GM21367 (cell line): ENCODE results near the gene ALDH6A1.
"Not testable (repeated sequence)": the region's sequence is repeated elsewhere in the genome, so short reads cannot be mapped to it uniquely, and the experiment has no call there.

ENCODE experiments used
- ATAC-seq: cut with Tn5 transposase; IDR thresholded peaks from one replicate; pipeline ENCODE4 v1.9.1; 2021; ENCODE audit not compliant: unreplicated experiment

Gene ALDH6A1

DNA sequence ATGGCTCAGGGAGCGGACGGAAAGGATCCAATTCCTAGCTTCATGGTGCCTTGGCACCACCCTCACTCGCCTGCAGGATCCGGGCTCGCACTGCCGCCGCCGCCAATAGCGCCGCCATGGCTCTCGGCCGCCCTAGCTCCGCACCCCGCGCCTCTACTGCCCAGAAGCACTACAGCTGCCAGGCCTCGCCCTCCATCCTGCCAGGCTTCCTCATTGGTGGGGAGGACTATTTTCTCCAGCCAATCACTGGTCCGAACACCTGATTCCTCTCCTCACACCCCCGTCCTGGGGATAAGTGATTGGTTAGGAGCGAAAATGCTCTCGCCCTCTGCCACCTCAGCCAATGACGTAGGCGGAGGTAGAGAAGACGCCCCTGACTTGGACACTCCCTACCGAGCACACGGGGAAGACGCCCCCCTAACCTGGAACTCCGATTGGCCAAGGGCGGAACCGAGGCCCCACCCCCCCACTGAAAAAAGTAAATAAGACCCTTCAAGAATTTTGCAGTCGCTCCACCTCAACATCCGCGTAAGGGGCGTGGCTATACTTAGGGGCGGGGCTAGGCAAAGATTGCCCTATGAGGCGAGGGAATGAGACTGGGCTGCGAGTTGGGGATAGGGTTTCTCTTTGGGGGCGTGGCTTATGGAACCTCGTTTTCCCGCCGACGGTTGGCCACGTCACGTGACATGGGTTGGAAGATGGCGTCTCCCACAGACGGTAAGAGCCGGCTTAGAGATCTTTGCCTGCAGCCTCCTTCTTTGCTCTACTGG is at the start of gene ALDH6A1, which contains the start of gene LIN52:
Gene ALDH6A1, minus strand, starts transcription at position 177 of the 770 bp plus-strand sequence. Its CDS starts 59 bp downstream, at position 118.
Gene LIN52, plus strand, starts transcription at position 680 of the 770 bp plus-strand sequence. Its CDS starts 19 bp downstream, at position 699.
- ATAC-seq = peak; percentile 88

DNA sequence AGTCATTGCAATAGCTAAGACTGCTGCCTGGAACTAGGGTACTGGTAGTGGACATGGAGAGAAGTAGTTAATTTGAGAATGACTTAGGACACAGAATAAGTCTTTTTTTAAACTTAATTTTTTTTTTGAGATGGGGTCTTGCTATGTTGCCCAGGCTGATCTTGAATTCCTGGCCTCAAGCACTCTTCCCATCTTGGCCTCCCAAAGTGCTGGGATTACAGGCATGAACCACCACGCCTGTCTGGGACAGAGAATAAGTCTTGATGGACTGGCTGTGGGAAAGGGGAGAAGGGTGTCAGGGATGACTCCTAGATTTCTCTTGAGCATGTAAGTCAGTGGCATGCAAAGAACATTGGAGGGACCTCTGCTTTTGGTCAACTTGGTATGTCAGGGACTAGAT is 43.4 kb upstream of the ALDH6A1 start:
- no peak for ATAC-seq

DNA sequence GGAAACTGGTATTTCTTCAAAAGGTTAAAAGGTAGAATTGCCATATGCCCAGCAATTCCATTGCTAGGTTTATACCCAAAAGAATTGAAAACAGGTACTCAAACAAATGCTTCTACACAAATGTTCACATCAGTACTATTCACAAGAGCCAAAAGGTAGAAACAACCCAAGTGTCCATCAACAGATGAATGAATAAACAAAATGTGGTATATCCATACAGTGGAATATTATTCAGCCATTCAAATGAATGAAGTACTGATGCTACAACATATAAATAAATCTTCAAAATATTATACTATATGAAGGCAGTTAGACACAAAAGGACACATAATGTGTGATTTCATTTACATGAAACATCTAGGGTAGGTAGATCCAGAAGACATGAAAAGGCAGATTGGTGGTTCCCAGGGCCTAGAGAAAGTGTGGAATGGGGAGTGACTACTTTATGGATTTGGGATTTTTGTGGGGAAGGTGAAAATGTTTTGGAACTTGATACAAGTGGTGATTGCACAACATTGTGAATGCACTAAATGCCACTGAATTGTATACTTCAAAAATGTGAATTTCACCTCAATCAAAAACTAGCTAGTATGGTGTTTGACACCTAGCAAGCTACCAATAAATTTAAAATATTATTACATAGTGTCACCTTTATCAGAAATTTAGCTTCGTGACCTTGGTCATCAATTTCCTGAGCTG is 42.2 kb upstream of the ALDH6A1 start:
- ATAC-seq = no peak

DNA sequence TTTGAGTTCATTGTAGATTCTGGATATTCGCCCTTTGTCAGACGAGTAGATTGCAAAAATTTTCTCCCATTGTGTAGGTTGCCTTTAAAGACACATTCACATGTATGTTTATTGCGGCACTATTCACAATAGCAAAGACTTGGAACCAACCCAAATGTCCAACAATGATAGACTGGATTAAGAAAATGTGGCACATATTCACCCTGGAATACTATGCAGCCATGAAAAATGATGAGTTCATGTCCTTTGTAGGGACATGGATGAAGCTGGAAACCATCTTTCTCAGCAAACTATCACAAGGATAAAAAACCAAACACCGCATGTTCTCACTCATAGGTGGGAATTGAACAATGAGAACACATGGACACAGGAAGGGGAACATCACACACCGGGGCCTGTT is 41.2 kb upstream of the ALDH6A1 start:
- not testable (repeated sequence) for ATAC-seq

DNA sequence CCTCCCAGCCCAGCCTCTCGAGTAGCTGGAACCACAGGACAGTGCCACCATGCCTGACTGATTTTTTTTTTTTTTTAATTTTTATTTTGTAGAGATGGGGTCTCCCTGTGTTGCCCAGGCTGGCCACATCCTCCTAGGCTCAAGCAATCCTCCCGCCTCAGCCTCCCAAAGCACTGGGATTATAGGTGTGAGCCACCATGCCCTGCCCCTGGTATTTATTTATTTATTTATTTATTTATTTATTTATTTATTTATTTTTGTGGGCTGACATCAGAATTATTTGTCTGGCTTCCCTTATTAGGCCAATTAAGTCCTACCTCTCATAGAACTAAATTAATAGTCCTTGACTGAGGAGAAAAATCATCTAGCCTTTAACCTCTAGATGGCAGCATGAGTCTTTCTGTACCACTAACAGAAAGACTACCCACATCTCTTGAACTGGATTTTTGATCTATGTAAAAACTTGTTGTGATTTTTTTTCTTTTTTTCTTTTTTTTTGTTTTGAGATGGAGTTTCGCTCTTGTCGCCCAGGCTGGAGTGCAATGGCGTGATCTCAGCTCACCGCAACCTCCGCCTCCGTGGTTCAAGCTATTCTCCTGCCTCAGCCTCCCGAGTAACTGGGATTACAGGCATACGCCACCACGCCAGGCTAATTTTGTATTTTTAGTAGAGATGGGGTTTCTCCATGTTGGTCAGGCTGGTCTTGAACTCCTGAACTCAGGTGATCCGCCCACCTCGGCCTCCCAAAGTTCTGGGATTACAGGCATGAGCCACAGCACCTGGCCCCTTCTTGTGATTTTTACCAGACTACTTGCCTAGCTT is 27.4 kb upstream of the ALDH6A1 start:
- ATAC-seq = not testable (repeated sequence)

DNA sequence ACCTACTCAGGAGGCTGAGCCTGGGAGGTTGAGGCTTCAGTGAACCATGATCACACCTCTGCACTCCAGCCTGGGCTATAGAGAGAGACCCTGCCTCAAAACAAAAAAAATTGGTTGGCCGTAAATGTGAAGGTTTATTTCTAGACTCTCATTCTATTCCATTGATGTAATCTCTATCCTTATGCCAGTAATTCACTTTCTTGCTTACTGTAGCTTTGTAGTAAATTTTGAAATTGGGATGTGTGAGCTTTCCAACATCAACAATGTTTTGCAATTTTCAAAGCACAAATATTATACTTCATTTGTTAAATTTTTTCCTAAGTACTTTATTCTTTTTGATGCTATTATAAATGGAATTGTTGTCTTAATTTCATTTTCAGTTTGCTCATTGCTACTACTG is 25.1 kb upstream of the ALDH6A1 start:
- ATAC-seq = no peak

DNA sequence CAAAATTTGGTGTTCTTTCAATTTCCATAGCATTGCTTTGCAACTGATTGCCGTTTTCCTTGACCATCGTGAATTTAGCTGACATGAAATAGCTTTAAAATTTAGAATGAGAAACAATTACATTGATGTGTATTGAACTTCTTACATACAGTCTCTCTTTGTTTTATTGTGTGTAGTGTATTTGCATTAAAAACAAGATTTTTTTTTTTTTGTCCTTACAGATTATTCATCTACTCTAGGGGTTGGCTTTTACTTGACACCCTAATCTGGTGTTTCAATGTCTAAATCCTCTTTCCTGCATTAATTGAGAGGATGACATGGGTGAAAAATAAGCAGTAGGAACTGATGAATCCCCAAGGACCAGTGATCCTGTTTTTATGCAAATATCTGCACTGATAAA is 21.1 kb upstream of the ALDH6A1 start:
- no peak for ATAC-seq

DNA sequence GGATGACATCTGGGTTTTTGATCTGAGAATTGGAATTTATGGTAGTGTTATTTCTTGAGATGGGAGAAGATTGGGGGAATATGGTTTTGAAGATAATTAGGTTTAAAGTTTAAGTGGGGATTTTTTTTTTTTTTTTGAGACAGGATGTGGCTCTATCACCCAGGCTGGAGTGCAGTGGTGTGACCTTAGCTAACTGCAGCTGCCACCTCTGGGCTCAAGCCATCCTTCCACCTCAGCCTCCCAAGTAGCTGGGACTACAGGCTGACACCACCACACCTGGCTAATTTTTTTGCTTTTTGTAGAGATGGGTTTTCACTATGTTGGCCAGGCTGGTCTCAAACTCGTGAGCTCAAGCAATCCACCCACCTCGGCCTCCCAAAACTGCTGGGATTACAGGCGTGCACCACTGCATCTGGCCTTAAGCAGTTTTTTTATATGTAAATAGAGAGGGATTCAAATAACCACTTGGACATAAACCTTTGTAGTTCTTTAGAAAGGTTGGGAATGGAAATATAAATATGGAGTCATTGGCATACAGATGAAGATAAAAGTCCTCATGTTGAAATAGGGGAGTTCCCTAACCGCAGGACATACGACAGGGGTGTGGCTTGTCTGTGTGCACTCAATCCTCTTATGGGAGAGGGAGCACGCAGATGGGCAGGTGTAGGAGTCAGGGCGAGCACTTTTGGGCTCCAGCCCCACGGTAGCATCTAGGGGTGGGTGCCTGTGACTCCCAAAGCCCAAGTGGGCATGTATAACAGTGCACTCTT is 5.2 kb upstream of the ALDH6A1 start:
- ATAC-seq = no peak

DNA sequence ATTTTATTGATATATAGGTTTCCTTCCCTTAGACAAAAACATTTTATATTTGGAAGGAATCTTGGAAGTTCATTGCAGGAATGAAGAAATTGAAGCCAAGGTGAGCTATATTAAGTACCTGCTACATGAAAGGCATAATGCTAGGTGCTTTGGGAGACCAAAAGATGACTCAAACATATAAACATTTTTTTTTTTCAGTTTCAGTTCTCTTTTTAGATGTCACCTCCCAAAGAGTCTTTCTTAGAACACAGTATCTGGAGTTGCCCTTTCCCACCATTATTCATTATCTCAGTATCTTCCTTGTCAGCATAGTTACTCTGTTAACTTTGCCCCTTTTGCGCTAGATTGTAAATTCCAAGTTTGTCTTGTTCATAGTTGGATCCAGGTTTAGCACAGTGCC is 1.6 kb upstream of the ALDH6A1 start:
- ATAC-seq = no peak

DNA sequence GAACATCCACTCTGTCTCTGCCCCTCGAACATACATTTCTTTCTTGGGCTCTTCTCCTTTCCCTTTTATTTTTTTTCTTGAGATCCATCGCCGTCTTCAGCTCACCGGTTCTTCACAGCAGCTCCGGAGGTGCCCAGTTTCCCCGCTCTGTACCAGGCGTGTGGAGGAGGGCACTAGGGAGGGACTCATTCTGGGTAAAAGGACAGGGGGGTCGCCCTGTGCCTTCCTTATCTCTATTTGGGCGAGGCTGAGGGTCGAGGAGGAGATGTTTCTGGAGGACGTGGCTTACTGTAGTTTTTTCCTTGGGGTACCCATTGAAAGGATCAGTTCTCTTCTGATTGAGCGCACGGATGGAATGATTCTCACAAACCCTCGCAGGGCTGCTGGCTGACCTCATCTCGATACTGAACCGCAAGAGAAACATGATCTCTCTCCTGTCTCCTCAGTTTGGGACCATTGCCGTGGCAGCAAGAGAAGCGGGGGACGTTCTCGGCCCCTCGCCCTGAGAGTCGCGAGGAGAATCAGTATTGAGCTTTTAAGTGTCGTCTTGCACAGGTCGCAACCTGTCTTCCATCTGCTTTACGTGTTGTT is 889 bp upstream of the ALDH6A1 start:
- ATAC-seq = no peak

DNA sequence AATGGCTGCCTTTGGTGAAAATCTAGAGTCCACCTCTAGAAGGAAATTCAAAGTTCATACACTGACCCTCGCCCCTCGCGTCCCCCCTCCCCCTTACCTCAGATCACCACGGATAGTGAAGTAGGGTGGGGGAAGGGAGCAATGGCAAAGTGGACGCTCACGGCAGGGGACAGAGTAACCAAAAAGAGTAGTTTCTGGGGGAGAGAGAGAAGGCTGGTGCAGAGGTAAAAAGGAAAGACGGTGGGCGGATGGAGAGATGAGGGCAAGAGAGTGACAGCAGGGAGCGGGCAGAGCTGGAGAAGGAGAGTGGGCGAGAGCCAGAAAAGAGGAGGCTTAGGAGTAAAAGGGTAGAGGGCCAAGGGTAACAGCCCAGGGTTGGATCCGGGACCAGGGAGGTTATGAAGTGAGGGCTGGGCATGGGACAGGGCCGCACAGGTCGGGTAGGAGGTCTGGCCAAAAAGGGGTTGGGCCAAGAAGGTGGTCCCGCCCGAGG is 423 bp downstream of the ALDH6A1 start:
- no peak for ATAC-seq

DNA sequence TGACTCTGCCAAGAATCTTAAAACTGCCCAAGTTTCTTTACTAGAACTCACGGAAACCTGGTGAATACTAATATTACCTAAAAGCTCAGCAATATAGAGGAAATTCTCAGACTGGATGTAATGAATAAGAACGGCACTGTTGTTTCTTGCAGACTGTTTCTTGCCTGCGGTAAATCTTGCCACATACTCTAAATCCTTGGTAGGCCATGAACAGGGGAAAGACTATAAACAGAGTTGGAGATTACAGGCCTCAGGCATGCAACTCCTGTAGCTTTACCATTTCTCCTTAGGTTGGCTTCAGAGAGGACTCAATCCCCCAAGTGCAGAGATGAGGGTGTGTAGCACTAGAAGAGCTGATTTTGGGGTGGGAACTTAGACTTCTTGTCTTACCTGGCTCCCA is 1.1 kb downstream of the ALDH6A1 start:
- ATAC-seq = no peak

DNA sequence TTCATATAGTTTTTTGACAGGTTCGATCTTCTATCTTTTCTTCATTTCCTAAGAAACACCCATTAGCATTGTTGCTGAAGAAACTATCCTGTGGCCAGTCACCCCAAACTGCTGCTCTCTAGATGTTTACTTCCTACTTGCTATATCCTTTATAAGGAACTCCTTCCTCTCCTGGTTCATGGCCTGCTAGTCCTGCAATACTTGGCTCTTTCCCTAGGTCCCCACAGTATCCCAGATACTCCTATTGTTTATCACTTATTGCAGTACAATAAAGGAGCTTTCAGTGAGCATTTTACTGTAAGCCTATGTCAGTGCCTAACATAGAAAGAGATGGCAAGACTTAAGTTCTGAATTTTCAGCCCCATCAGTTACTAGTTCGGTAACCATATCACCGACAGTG is 2.8 kb downstream of the ALDH6A1 start:
- ATAC-seq = no peak

DNA sequence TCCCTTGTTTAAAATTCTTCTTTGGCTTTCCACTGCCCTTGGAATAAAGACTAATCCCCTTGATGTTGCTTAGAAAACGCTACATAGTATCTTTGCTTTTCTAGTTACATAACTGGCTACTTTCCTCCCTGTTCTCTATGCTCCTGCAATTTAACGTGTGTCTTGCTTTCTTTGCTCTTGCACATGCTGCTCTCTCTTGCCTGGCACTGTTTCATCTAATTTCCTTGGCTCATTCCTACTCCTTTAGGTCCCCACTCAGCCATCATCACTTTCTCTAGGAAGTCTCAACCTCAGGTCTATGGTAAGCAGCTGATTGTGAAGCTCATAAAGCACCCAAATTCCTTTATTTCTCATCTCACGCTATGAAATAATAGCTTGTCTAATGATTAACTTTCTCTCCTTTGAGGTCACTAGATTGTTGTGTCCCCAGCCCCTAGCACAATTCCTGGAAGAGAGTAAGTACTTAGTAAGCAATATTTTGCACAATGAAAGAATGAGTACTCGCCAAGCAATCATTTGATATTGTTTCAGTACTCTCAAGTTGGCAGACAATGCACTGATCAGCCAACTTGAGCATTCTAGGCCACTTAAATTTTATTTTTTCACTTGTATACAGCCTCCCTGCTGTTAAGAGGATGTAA is 3.3 kb downstream of the ALDH6A1 start:
- ATAC-seq = no peak

DNA sequence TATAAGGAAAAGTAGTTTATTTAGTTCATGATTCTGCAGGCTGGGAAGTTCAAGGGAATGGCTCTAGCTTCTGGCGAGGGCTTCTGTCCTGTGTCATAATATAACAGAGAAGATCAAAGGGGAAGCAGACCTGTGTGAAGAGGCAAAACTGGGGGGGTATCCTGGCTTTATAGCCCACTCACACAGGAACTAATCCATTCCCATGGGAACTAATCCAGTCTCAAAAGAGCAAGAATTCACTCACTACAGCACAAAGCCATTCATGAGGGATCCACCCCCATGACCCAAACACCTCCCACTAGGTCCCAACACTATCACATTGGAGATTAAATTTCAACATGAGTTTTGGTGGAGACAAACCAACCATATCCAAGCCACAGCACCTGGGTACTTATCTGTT is 6.9 kb downstream of the ALDH6A1 start:
- ATAC-seq = no peak

DNA sequence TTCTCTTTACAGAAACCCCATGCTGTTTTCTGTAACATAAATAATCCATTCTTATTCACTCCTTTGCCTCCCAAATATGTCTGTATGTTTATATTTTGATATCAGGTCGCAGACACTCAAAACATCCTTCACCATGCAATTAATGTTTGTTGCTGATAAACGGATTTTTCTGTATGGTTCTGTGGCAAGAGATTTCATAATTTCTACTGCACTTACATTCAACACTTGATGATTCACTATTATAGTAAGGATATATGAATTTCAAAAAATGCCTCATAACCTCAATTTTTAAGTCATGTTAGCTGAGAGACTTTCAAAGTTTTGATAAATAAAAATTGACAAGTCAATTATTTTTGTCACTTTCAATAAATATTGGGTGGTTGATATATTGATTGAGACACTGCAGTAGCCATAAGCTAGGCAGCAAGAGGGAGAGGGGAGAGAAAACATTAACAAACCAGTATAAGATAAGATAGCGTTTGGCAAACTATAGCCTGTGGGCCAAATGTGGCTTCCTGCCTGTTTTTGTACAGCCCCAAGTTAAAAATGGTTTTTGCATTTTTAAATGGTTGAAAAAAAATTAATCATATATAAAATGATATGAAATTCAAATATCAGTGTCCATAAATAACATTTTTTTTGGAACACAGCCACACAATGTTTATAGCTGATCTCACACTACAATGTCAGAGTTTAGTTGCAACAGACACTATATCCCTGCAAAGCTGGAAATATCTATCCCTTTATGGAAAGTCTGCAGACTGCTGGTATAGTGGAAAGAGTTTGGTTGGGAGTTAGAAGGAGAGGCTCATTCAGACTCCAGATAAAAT is 18.3 kb downstream of the ALDH6A1 start:
- ATAC-seq = no peak

DNA sequence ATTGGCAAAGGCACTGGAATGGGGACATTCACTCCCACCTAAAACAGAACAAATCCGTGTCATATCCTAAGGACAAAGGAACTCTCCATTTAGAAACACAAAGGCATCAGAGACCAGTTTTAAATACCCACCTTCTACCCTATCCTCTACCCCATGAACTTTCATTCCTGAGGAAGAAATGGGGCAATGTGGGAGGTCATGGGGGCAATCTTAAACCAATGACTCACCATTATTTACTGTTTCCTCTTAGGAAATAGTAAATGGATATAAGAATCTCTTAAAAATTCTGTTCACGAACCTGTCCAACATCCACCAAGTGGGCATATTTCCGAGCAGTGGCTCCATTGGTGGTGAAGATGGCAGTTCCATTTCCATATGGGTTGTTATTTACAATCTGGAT is 19.4 kb downstream of the ALDH6A1 start:
- ATAC-seq = no peak

DNA sequence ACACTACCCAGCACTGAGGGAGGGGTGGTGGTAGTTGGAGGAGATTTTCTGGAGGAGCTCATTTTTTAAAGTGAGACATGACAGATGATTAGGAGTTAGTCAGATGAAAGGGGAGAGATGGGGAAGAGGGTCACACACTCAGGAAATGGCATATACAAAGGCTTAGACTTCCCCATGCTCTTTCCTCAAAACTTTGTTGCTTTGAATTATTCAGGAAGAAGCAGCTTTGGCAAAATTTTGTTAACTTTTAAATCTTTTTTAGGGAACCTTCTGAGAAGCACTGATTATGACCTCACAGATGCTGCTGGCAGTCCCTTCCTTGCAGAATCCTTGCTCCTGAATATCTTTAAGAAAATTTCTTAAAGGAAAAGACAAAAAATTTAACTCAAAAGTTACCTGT is 19.8 kb downstream of the ALDH6A1 start:
- no peak for ATAC-seq

DNA sequence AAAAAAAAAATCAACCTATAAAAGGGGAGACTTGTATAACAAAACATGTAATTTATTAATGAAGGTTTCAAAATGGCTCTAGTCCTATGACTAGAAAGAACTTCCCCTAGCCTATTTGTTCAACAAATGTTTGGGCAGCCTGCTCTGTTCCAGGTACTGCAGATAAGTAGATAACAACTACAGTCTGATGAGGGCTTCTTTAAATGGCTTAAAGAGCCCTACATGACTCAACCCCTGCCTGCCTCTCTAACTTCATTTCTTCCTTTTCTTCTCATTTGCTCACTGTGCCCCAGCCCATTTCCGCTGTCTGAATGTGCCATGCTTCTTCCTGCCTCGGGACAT is 21.5 kb downstream of the ALDH6A1 start:
- no peak for ATAC-seq
